Measurements from ENCODE around the gene COPS4. TPM values are rescaled to one million over a fixed set of nuclear protein-coding genes. Genes with fewer than 3 reads are reported as not detected.
A peak's percentile ranks its signal among the peaks of the same experiment; 100 is the strongest.
"Not testable (repeated sequence)": the region's sequence is repeated elsewhere in the genome, so short reads cannot be mapped to it uniquely, and the experiment has no call there.

COPS4 gene
- total RNA-seq, 1 experiment from 2014 or later: 17.1 TPM

DNA sequence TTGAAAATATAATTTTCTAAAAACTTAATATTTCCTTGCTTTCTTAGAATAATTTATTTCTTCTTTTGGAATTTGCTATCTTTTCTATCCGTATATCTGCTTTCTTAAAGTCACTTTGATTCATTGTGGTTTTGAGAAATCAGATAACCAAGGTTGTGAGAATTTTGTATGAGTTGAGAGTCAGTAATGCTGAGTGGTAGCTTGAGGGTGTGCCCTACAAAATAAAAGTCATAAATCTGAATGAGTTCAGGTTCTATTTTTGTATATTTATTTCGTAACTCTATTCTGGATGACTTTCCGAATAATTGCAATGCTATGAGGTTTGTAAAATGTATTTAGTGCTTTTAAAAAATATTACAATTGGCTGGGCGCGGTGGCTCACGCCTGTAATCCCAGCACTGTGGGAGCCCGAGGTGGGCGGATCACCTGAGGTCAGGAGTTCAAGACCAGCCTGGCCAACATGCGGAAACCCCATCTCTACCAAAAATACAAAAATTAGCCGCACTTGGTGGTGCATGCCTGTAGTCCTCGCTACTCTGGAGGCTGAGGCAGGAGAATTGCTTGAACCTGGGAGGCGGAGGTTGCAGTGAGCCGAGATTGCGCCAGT is 8.9 kb downstream of the COPS4 start:
- no TSS peak for BruUV-seq (replicated peaks)
- ChIA-PET POLR2A (ENCODE audit: unreplicated experiment) (interaction anchor here (0.5 kb wide), 1 partner anchor 31 kb away, joined by 5 read pairs; no protein-coding TSS in a partner anchor), CTCF (no interaction called here)
- Histone ChIP-seq H3K4me3 (no peak overlapping the region), H3K36me3 (ENCODE audit: low read depth) (no peaks in the 10 kb centered on the region), H3K27ac (no peak overlapping the region), H3K9me3 (ENCODE audit: insufficient read depth, low read depth) (no peaks in the 10 kb centered on the region), H3K27me3 (ENCODE audit: insufficient read depth, low read depth) (no peaks in the 10 kb centered on the region), H3F3A (ENCODE audit: insufficient read depth, low read depth) (no peaks in the 10 kb centered on the region), H4K20me1 (ENCODE audit: insufficient read depth) (no peaks in the 10 kb centered on the region), H3K4me2 (no peak overlapping the region), H3K9me2 (ENCODE audit: insufficient read depth) (no peaks in the 10 kb centered on the region), H3K79me2 (ENCODE audit: low read depth) (peaks cover 15% of the 10 kb centered on the region; the same call in 1 of the 2 replicates), H3K4me1 (replicated peaks; ENCODE audit: insufficient read depth) (no peaks in the 10 kb centered on the region), H2AFZ (no peak overlapping the region)
- intact Hi-C loops (cut with micrococcal nuclease; ENCODE audit: unreplicated experiment): no loop called here
- peak in 1 of 2 experiments; percentile 48 for DNase-seq
- TF ChIP-seq, protein P1, sequence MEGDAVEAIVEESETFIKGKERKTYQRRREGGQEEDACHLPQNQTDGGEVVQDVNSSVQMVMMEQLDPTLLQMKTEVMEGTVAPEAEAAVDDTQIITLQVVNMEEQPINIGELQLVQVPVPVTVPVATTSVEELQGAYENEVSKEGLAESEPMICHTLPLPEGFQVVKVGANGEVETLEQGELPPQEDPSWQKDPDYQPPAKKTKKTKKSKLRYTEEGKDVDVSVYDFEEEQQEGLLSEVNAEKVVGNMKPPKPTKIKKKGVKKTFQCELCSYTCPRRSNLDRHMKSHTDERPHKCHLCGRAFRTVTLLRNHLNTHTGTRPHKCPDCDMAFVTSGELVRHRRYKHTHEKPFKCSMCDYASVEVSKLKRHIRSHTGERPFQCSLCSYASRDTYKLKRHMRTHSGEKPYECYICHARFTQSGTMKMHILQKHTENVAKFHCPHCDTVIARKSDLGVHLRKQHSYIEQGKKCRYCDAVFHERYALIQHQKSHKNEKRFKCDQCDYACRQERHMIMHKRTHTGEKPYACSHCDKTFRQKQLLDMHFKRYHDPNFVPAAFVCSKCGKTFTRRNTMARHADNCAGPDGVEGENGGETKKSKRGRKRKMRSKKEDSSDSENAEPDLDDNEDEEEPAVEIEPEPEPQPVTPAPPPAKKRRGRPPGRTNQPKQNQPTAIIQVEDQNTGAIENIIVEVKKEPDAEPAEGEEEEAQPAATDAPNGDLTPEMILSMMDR (conservative IDR thresholded peaks at IDR 0.05): no peak
- TF ChIP-seq EZH2 (IDR thresholded peaks at IDR 0.05; ENCODE audit: low read depth): no peak

DNA sequence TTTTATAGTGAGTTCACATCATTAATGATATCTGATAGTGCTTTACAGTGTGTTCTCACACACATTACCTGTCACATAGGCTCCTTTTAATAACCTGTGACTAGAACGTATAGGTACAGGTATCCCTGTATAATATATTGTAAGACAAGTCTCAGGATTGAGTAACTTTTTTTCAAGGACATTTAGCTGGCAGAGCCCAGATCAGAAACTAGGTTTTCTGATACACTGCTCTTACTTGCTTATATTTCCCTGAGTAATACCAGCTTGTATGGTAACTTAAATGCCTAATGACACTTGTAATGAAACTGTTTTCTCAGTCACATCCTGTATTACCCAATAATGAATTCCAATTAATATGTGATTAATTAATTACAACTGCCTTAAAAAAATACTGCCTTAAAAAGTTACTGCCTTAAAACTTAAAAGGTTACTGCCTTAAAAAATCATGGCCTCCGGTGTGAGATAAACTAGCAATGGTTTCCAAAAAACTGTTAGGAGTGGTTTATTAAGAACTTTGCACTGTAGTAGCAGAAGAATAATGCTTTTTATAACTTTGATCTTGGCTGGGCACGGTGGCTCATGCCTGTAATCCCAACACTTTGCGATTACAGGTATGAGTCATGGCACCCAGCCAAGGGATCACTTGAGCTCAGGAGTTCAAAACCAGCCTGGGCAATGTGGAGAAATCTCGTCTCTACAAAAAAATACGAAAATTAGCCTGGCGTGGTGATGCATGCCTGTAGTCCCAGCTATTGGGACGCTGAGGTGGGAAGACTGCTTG is 11.9 kb downstream of the COPS4 start:
- TF ChIP-seq, protein P1 (conservative IDR thresholded peaks at IDR 0.05): no peak
- TF ChIP-seq EZH2 (IDR thresholded peaks at IDR 0.05; ENCODE audit: low read depth): no peak
- H3K36me3 ChIP-seq (ENCODE audit: low read depth): no peaks in the 10 kb centered on the region
- H4K20me1 ChIP-seq (ENCODE audit: insufficient read depth): no peaks in the 10 kb centered on the region
- no peak overlapping the region for H3K4me3 ChIP-seq
- no peaks in the 10 kb centered on the region for H3K79me2 ChIP-seq (ENCODE audit: low read depth)
- no peak overlapping the region for H3K4me2 ChIP-seq
- CTCF ChIA-PET: no interaction called here
- intact Hi-C loops (cut with micrococcal nuclease; ENCODE audit: unreplicated experiment): no loop called here
- DNase-seq: no peak
- H2AFZ ChIP-seq: no peak overlapping the region
- H3K9me2 ChIP-seq (ENCODE audit: insufficient read depth): no peaks in the 10 kb centered on the region
- H3K9me3 ChIP-seq (ENCODE audit: insufficient read depth, low read depth): no peaks in the 10 kb centered on the region
- H3K27me3 ChIP-seq (ENCODE audit: insufficient read depth, low read depth): no peaks in the 10 kb centered on the region
- no peak overlapping the region for H3K27ac ChIP-seq
- POLR2A ChIA-PET (ENCODE audit: unreplicated experiment): interaction anchor here (0.7 kb wide), 2 partner anchors 422 to 577 kb away, joined by 3 to 9 read pairs; no protein-coding TSS in a partner anchor
- no peaks in the 10 kb centered on the region for H3K4me1 ChIP-seq (replicated peaks; ENCODE audit: insufficient read depth)
- H3F3A ChIP-seq (ENCODE audit: insufficient read depth, low read depth): no peaks in the 10 kb centered on the region
- no TSS peak for BruUV-seq (replicated peaks)

DNA sequence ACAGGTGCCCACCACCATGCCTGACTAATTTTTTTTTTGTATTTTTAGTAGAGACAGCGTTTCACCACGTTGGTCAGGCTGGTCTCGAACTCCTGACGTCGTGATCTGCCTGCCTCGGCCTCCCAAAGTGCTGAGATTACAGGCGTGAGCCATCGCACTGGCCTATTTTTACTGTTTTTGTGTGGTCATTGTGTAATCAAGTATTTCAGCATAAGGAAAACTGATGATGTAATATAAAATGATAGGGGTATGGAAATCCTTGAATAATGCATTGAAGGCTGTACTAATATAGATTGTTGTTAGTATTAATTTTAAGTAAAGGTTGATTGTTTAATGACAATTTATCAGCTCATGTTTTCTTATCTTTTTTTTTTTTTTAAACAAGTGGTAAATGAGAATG is 13.8 kb downstream of the COPS4 start:
- H3K27ac ChIP-seq; POLR2A ChIA-PET (ENCODE audit: unreplicated experiment); H3K27me3 ChIP-seq (ENCODE audit: insufficient read depth, low read depth); H3K79me2 ChIP-seq (ENCODE audit: low read depth); H3K4me1 ChIP-seq (replicated peaks; ENCODE audit: insufficient read depth); H4K20me1 ChIP-seq (ENCODE audit: insufficient read depth); H3F3A ChIP-seq (ENCODE audit: insufficient read depth, low read depth); DNase-seq; H3K36me3 ChIP-seq (ENCODE audit: low read depth); H3K4me2 ChIP-seq; H3K4me3 ChIP-seq; H2AFZ ChIP-seq; H3K9me2 ChIP-seq (ENCODE audit: insufficient read depth); BruUV-seq (replicated peaks); H3K9me3 ChIP-seq (ENCODE audit: insufficient read depth, low read depth); intact Hi-C loops (cut with micrococcal nuclease; ENCODE audit: unreplicated experiment); CTCF ChIA-PET: not testable (repeated sequence)
